H1 (cell line): ENCODE data around the gene TMA7. TPM values are rescaled to one million over a fixed set of nuclear protein-coding genes. Genes with fewer than 3 reads are reported as not detected.

Experiments
- CTCF ChIA-PET: fragments of 300-600 bp; sonication (Branson Sonifier 250); formaldehyde crosslinking; loops from one replicate; lab custom pipeline; 2021; ENCODE audit not compliant: partially characterized antibody; lab: Charles Lee
- POLR2A ChIA-PET: fragments of 300-600 bp; sonication (Branson Sonifier 250); formaldehyde crosslinking; loops from one replicate; lab custom pipeline; 2021; ENCODE audit warnings: inconsistent platforms; ENCODE audit not compliant: partially characterized antibody; lab: Charles Lee
- DNase-seq, 2 experiments: peaks; one replicate each; pipeline versions ENCODE4 v3.0.0 to v3.0.0-alpha.2; 2010 to 2022; ENCODE audit warnings: low spot score in 2 of 2, low read depth in 1 of 2, mixed read lengths in 1 of 2
- FAIRE-seq: peaks from 2 replicates; lab custom pipeline; 2011; peaks lifted over from hg19 to GRCh38; lab: Jason Lieb, UNC
- H2AFZ ChIP-seq: 2 replicates; pipeline ENCODE4 v1.8.1; 2012; ENCODE audit warnings: low read length, inconsistent platforms
- H2AK5ac ChIP-seq: 2 replicates; pipeline ENCODE4 v1.6.1; 2013; ENCODE audit warnings: low read depth, low read length
- H2BK120ac ChIP-seq: replicated peaks from 2 replicates; pipeline ENCODE3; 2013; ENCODE audit warnings: low read depth, low read length, inconsistent platforms
- H2BK12ac ChIP-seq: 2 replicates; pipeline ENCODE4 v1.6.1; 2013; ENCODE audit warnings: low read depth, low read length
- H2BK15ac ChIP-seq: 2 replicates; pipeline ENCODE4 v1.6.1; 2013; ENCODE audit warnings: low read length
- H2BK20ac ChIP-seq: 2 replicates; pipeline ENCODE4 v1.6.1; 2013; ENCODE audit warnings: low read length
- H2BK5ac ChIP-seq: 2 replicates; pipeline ENCODE4 v1.6.1; 2013; ENCODE audit warnings: low read depth, low read length
- H3K14ac ChIP-seq: 2 replicates; pipeline ENCODE4 v1.6.1; 2013; ENCODE audit warnings: inconsistent platforms; ENCODE audit not compliant: insufficient read length
- H3K18ac ChIP-seq: 2 replicates; pipeline ENCODE4 v1.6.1; 2013; ENCODE audit warnings: low read length; ENCODE audit errors: extremely low read depth
- H3K23ac ChIP-seq: 2 replicates; pipeline ENCODE4 v1.6.1; 2013; ENCODE audit warnings: inconsistent platforms; ENCODE audit not compliant: insufficient read length
- H3K23me2 ChIP-seq: 2 replicates; pipeline ENCODE4 v1.6.1; 2013; ENCODE audit warnings: low read depth, low read length
- H3K27ac ChIP-seq: 2 replicates; pipeline ENCODE4 v1.6.1; 2011; ENCODE audit warnings: low read depth, low read length, inconsistent platforms
- H3K27me3 ChIP-seq, 4 experiments: replicated peaks in 1 of 4; 1 replicate in 1 of 4; 2 replicates in 3 of 4; pipeline versions ENCODE4 v1.6.1 to v1.8.1; 2011 to 2013; ENCODE audit warnings: low read length in 3 of 4, mild to moderate bottlenecking in 3 of 4, inconsistent platforms in 2 of 4, mixed read lengths in 2 of 4, moderate library complexity in 1 of 4; ENCODE audit not compliant: control insufficient read depth in 3 of 4, insufficient read depth in 3 of 4; ENCODE audit errors: extremely low read depth in 1 of 4
- H3K36me3 ChIP-seq, 4 experiments: 2 replicates each; pipeline versions ENCODE4 v1.6.1 to v1.8.1; 2011 to 2013; ENCODE audit warnings: mild to moderate bottlenecking in 4 of 4, low read length in 3 of 4, moderate library complexity in 2 of 4, control low read depth in 1 of 4, inconsistent platforms in 1 of 4; ENCODE audit not compliant: insufficient read depth in 4 of 4, control insufficient read depth in 2 of 4
- H3K4ac ChIP-seq: replicated peaks from 2 replicates; pipeline ENCODE3; 2013; ENCODE audit warnings: low read length, low read depth, mixed read lengths, inconsistent platforms; ENCODE audit not compliant: insufficient read length
- H3K4me1 ChIP-seq, 4 experiments: replicated peaks in 1 of 4; 1 replicate in 1 of 4; 2 replicates in 3 of 4; pipeline versions ENCODE4 v1.6.1 to v1.8.1; 2011 to 2013; ENCODE audit warnings: low read length in 3 of 4, inconsistent platforms in 2 of 4, mixed read lengths in 1 of 4; ENCODE audit not compliant: insufficient read depth in 4 of 4, control insufficient read depth in 3 of 4
- H3K4me2 ChIP-seq, 2 experiments: 2 replicates each; pipeline versions ENCODE4 v1.6.1 to v1.8.1; 2011 to 2013; ENCODE audit warnings: low read depth in 2 of 2, low read length in 2 of 2, control low read depth in 1 of 2, inconsistent platforms in 1 of 2, mild to moderate bottlenecking in 1 of 2; ENCODE audit not compliant: insufficient read depth in 1 of 2
- H3K4me3 ChIP-seq, 4 experiments: fragments of 200-600, 300-600 bp in 1 of 4; sonication (generic), shearing (Covaris generic), sonication (Bioruptor Twin) in 1 of 4; 2 replicates each; pipeline versions ENCODE4 v1.5.1 to v1.8.1; 2011 to 2016; ENCODE audit warnings: low read length in 4 of 4, low read depth in 3 of 4, control low read depth in 2 of 4, inconsistent platforms in 2 of 4, mild to moderate bottlenecking in 2 of 4, mixed read lengths in 1 of 4, moderate library complexity in 1 of 4; ENCODE audit not compliant: insufficient read depth in 2 of 4; ENCODE audit errors: extremely low read depth in 1 of 4
- H3K56ac ChIP-seq: replicated peaks from 2 replicates; pipeline ENCODE3; 2013; ENCODE audit warnings: low read depth, mild to moderate bottlenecking, mixed read lengths, low read length, inconsistent platforms; ENCODE audit not compliant: insufficient read length
- H3K79me1 ChIP-seq: 2 replicates; pipeline ENCODE4 v1.6.1; 2013; ENCODE audit warnings: low read depth, low read length, control low read depth
- H3K79me2 ChIP-seq, 2 experiments: 2 replicates each; pipeline versions ENCODE4 v1.6.1 to v1.8.1; 2012 to 2013; ENCODE audit warnings: low read length in 2 of 2, mild to moderate bottlenecking in 2 of 2, inconsistent platforms in 1 of 2; ENCODE audit not compliant: insufficient read depth in 2 of 2, control insufficient read depth in 1 of 2
- H3K9ac ChIP-seq, 4 experiments: replicated peaks in 1 of 4; 1 replicate in 1 of 4; 2 replicates in 3 of 4; pipeline versions ENCODE4 v1.6.1 to v1.8.1; 2011 to 2013; ENCODE audit warnings: low read depth in 3 of 4, low read length in 3 of 4, control low read depth in 2 of 4, mild to moderate bottlenecking in 2 of 4, moderate library complexity in 2 of 4, inconsistent platforms in 1 of 4; ENCODE audit errors: extremely low read depth in 1 of 4
- H3K9me3 ChIP-seq, 2 experiments: 2 replicates each; pipeline versions ENCODE4 v1.6.1 to v1.8.1; 2012 to 2013; ENCODE audit warnings: mild to moderate bottlenecking in 2 of 2, moderate library complexity in 2 of 2, control low read depth in 1 of 2, inconsistent platforms in 1 of 2, low read depth in 1 of 2, low read length in 1 of 2, mixed read lengths in 1 of 2; ENCODE audit not compliant: insufficient read depth in 2 of 2
- H4K20me1 ChIP-seq, 2 experiments: replicated peaks in 1 of 2; 2 replicates each; pipeline versions ENCODE3 to v1.8.1; 2011 to 2013; ENCODE audit warnings: inconsistent platforms in 2 of 2, low read length in 2 of 2, mild to moderate bottlenecking in 1 of 2; ENCODE audit not compliant: insufficient read depth in 2 of 2, control insufficient read depth in 1 of 2
- H4K5ac ChIP-seq: 2 replicates; pipeline ENCODE4 v1.6.1; 2013; ENCODE audit warnings: low read length, low read depth, mixed read lengths, inconsistent platforms; ENCODE audit not compliant: insufficient read length
- H4K8ac ChIP-seq: 2 replicates; pipeline ENCODE4 v1.8.0; 2013; ENCODE audit warnings: mild to moderate bottlenecking, moderate library complexity, low read length, inconsistent platforms; ENCODE audit not compliant: insufficient read depth; ENCODE audit errors: extremely low read depth
- H4K91ac ChIP-seq: replicated peaks from 2 replicates; pipeline ENCODE3; 2013; ENCODE audit warnings: low read length, mixed read lengths, inconsistent platforms; ENCODE audit not compliant: insufficient read length
- ATF3 ChIP-seq: IDR thresholded peaks from 2 replicates; pipeline ENCODE4 v1.6.1; 2011; ENCODE audit warnings: low read depth, mild to moderate bottlenecking, low read length; ENCODE audit not compliant: insufficient read depth
- CHD2 ChIP-seq: IDR thresholded peaks from 2 replicates; pipeline ENCODE4 v1.6.1; 2012; ENCODE audit warnings: low read length, improper control_type of control experiment
- EGR1 ChIP-seq: IDR thresholded peaks from 2 replicates; pipeline ENCODE4 v1.6.1; 2011; ENCODE audit warnings: low read depth, low read length, borderline replicate concordance
- EP300 ChIP-seq, 2 experiments: IDR thresholded peaks; 1 replicate in 1 of 2; 2 replicates in 1 of 2; pipeline ENCODE4 v1.6.1; 2011 to 2012; ENCODE audit warnings: low read depth in 2 of 2, low read length in 2 of 2, mild to moderate bottlenecking in 2 of 2, borderline replicate concordance in 1 of 2, inconsistent platforms in 1 of 2, moderate library complexity in 1 of 2
- HDAC6 ChIP-seq: IDR thresholded peaks from one replicate; pipeline ENCODE4 v1.7.1; 2012; ENCODE audit warnings: low read depth, mild to moderate bottlenecking, inconsistent platforms, low read length, moderate library complexity
- MAFK ChIP-seq: IDR thresholded peaks from 2 replicates; pipeline ENCODE4 v1.6.1; 2012; ENCODE audit warnings: low read depth, mild to moderate bottlenecking, improper control_type of control experiment, low read length
- POLR2AphosphoS5 ChIP-seq: IDR thresholded peaks from 2 replicates; pipeline ENCODE4 v1.6.1; 2011; ENCODE audit warnings: low read depth, low read length
- RFX5 ChIP-seq: IDR thresholded peaks from 2 replicates; pipeline ENCODE4 v1.6.1; 2011; ENCODE audit warnings: low read depth, low read length, improper control_type of control experiment, borderline replicate concordance
- SAP30 ChIP-seq: fragments of 300-600 bp; sonication (generic); IDR thresholded peaks from 2 replicates; pipeline ENCODE4 v1.7.1; 2012; ENCODE audit warnings: low read length, moderate library complexity, mild to moderate bottlenecking, inconsistent platforms; ENCODE audit not compliant: insufficient read depth, insufficient replicate concordance
- SIN3A ChIP-seq, 2 experiments: IDR thresholded peaks in 1 of 2; conservative IDR thresholded peaks in 1 of 2; 2 replicates each; pipeline ENCODE4 v1.6.1; 2011 to 2012; ENCODE audit warnings: low read length in 2 of 2, improper control_type of control experiment in 1 of 2, low read depth in 1 of 2, mild to moderate bottlenecking in 1 of 2
- SIRT6 ChIP-seq: IDR thresholded peaks from one replicate; pipeline ENCODE4 v1.7.1; 2012; ENCODE audit warnings: low read length, inconsistent platforms
- SP1 ChIP-seq: IDR thresholded peaks from 2 replicates; pipeline ENCODE4 v1.6.1; 2011; ENCODE audit warnings: low read depth, low read length
- TCF12 ChIP-seq: IDR thresholded peaks from 2 replicates; pipeline ENCODE4 v1.6.1; 2011; ENCODE audit warnings: low read depth, mild to moderate bottlenecking, low read length
- WGBS, 2 experiments: shearing (Covaris generic) in 1 of 2; methylation state at CpG; one replicate each; pipeline versions ENCODE4 v1.1.6 to v1.1.7; 2013 to 2015; ENCODE audit warnings: low lambda C conversion rate in 2 of 2, mixed read lengths in 2 of 2, inconsistent platforms in 1 of 2, low coverage in 1 of 2, missing lambda C conversion rate in 1 of 2; ENCODE audit not compliant: insufficient replicate concordance in 2 of 2, insufficient coverage in 1 of 2, insufficient read length in 1 of 2; ENCODE audit errors: extremely low coverage in 1 of 2, missing lambda C conversion rate in 1 of 2; 5-methylcytosine and 5-hydroxymethylcytosine counted together
- polyA plus RNA-seq, 7 experiments: library from polyadenylated mRNA; depleted of rRNA in 3 of 7; stranded (reverse) in 5 of 7; unstranded in 2 of 7; fragments of >200 nt in 5 of 7; fragments of 200-250 nt in 2 of 7; gene quantifications; 1 replicate in 5 of 7; 2 replicates in 1 of 7; 4 replicates in 1 of 7; pipeline versions ENCODE4 v1.2.1 to v1.2.3, GENCODE V29; 2011 to 2013; ENCODE audit warnings: missing spikeins in 2 of 7, mixed read lengths in 2 of 7
- total RNA-seq: library from RNA; stranded (reverse); fragmentation: NEBNext Ultra II Directional; extraction: Animal tissue kit (Norgen Biotek cat#: 25700); gene quantifications from 2 replicates; pipeline ENCODE4 v1.2.1, GENCODE V29; 2021

TMA7 gene
- total and polyA plus RNA-seq, 2 of the 8 experiments (the other 6 are each of a cell fraction or from before 2014, with no cell fraction given): 138 to 305 TPM

DNA sequence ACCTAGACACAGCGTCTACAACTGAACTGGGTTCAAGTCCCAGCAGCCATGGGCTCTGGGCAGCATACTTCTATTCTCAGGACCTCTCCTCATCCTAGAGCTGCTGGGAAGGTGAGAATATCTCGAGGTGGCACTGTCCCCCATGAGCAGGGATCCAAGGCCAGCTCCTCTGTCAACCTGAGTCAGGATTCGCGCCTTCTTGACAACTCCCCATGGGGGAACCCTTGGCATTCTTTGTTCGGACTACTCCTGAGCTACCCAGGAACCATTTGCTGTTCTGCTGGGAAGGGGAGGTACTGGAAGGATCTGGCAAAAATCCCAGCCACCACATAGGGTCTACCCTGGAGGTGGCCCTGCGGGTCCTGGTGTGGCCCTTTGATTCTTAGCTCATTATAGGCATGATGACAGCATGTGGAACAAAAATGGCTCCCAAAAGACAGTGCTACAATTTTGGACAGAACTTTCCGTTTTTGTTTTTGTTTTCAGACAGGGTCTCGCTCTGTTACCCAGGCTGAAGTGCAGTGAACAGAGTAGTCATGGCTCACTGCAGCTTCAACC is 32.4 kb upstream of the TMA7 start:
- Histone ChIP-seq H4K5ac (no peak overlapping the region), H3K4me2 (no peak overlapping the region)
- TF ChIP-seq SIRT6 (no peak), POLR2AphosphoS5 (no peak), TCF12 (no peak), ATF3 (no peak), RFX5 (no peak), SAP30 (no peak), SP1 (no peak), HDAC6 (no peak), CHD2 (no peak), MAFK (no peak), SIN3A (conservative IDR thresholded peaks at IDR 0.05 in 1 of 2, IDR thresholded peaks at IDR 0.05 in 1 of 2; ENCODE audit: low read depth in 1 of 2, low read length in 2 of 2) (no peak), EGR1 (no peak), EP300 (IDR thresholded peaks at IDR 0.05; ENCODE audit: borderline replicate concordance in 1 of 2, low read depth in 2 of 2, low read length in 2 of 2) (no peak)
- TF ChIP-seq, all 59 proteins: peak for 0
- Histone ChIP-seq H3K4ac (no peak overlapping the region), H3K36me3 (peaks cover 58 to 89% (median 81%) of the 10 kb centered on the region in 4 experiments), H3K9ac (no peak overlapping the region), H2AK5ac (no peak overlapping the region), H3K56ac (no peak overlapping the region), H3K18ac (no peak overlapping the region), H3K27ac (no peak overlapping the region), H3K79me1 (no peaks in the 10 kb centered on the region), H4K91ac (no peak overlapping the region), H3K27me3 (no peaks in the 10 kb centered on the region), H3K23me2 (no peaks in the 10 kb centered on the region), H4K8ac (no peak overlapping the region), H4K20me1 (peaks cover 3 to 32% of the 10 kb centered on the region in 2 experiments), H3K9me3 (no peaks in the 10 kb centered on the region), H3K4me3 (no peak overlapping the region), H2BK15ac (no peak overlapping the region), H2BK5ac (no peak overlapping the region), H3K4me1 (no peaks in the 10 kb centered on the region), H3K79me2 (no peaks in the 10 kb centered on the region), H3K23ac (no peak overlapping the region), H2BK12ac (no peak overlapping the region), H2BK120ac (no peak overlapping the region), H2AFZ (no peak overlapping the region), H2BK20ac (no peak overlapping the region), H3K14ac (no peak overlapping the region)
- CTCF ChIA-PET: interaction anchor here (0.6 to 7.7 kb wide), 18 partner anchors 8 to 328 kb away, joined by 3 to 130 read pairs (median 4); no protein-coding TSS in a partner anchor
- POLR2A ChIA-PET: interaction anchor here (1.2 to 31.5 kb wide), 6 partner anchors 0 to 202 kb away, joined by 3 to 650 read pairs (median 6); partner anchors contain the start of genes PLXNB1 and UQCRC1
- FAIRE-seq (no peak), DNase-seq (no peak)
- 86% methylated on average over 8 of the region's 8 CpGs; no CpG with 5 or more reads in 1 of the 2 experiments for WGBS, 2 experiments
